Peyer's patch (tissue), 4 donors: ENCODE measurements around the gene PCDHB16. TPM values are rescaled to one million over a fixed set of nuclear protein-coding genes. Genes with fewer than 3 reads are reported as not detected.
"Not testable (repeated sequence)": the region's sequence is repeated elsewhere in the genome, so short reads cannot be mapped to it uniquely, and the experiment has no call there.

ENCODE experiments used
- DNase-seq, 3 donors: peaks; one replicate each; pipeline ENCODE4 v3.0.0-alpha.2; 2017 to 2019
- H3K27ac ChIP-seq, 4 donors: fragments of 200-600 bp; sonication (generic); one replicate each; pipeline ENCODE4 v1.5.1; 2016 to 2019
- H3K27me3 ChIP-seq, 2 donors: fragments of 200-600 bp; sonication (generic); one replicate each; pipeline ENCODE4 v1.5.1; 2019
- H3K36me3 ChIP-seq, 3 donors: fragments of 200-600 bp; sonication (generic); one replicate each; pipeline ENCODE4 v1.5.1; 2016 to 2019
- H3K4me1 ChIP-seq, 4 donors: fragments of 200-600 bp; sonication (generic); one replicate each; pipeline ENCODE4 v1.5.1; 2016 to 2019
- H3K4me3 ChIP-seq, 4 donors: fragments of 200-600 bp; sonication (generic); 1 replicate in 3 of 4; 2 replicates in 1 of 4; pipeline ENCODE4 v1.5.1; 2016 to 2019; ENCODE audit warnings: mild to moderate bottlenecking in 1 of 4
- H3K9me3 ChIP-seq, 4 donors: fragments of 200-600 bp; sonication (generic); one replicate each; pipeline ENCODE4 v1.5.1; 2016 to 2019; ENCODE audit warnings: mild to moderate bottlenecking in 1 of 4
- CTCF ChIP-seq, 6 experiments: fragments of 450-650 bp in 4 of 6; fragments of 200-600 bp in 2 of 6; sonication (generic) in 1 of 6; IDR thresholded peaks; one replicate each; pipeline ENCODE4 v1.5.1; 2017 to 2019; ENCODE audit warnings: antibody characterized with exemption in 6 of 6, mild to moderate bottlenecking in 3 of 6, moderate library complexity in 1 of 6
- POLR2A ChIP-seq, 2 donors: fragments of 450-650 bp; IDR thresholded peaks; one replicate each; pipeline ENCODE4 v1.5.1; 2017; ENCODE audit warnings: antibody characterized with exemption in 2 of 2, mild to moderate bottlenecking in 2 of 2, moderate library complexity in 2 of 2
- total RNA-seq, 4 donors: library from RNA; depleted of rRNA; stranded (reverse); fragments of >200 nt; gene quantifications; one replicate each; pipeline ENCODE4 v1.1.0, GENCODE V29; 2016

PCDHB16 gene
- total RNA-seq, 4 donors from 2014 or later, result 0.35 to 5.8 (median 0.40) TPM; not detected in 1

- H3K9me3 ChIP-seq, result peaks cover 0 to 32% (median 3%) of the 10 kb centered on the region in 4 donors
- H3K4me3 ChIP-seq, result no peak overlapping the region
- no peaks in the 10 kb centered on the region for H3K36me3 ChIP-seq
- H3K4me1 ChIP-seq, result no peaks in the 10 kb centered on the region
- TF ChIP-seq POLR2A (IDR thresholded peaks at IDR 0.05) (no peak), CTCF (IDR thresholded peaks at IDR 0.05) (no peak)
- no peak overlapping the region for H3K27ac ChIP-seq
- H3K27me3 ChIP-seq, result no peaks in the 10 kb centered on the region
- no peak for DNase-seq
Observed at GRCh38 chr5:141150224-141150992, 31.8 kb upstream of the PCDHB16 start.

- DNase-seq, result no peak
- Histone ChIP-seq H3K27me3 (no peaks in the 10 kb centered on the region), H3K4me3 (no peak overlapping the region), H3K36me3 (no peaks in the 10 kb centered on the region), H3K4me1 (no peaks in the 10 kb centered on the region), H3K9me3 (peaks cover 0 to 34% (median 3%) of the 10 kb centered on the region in 4 donors), H3K27ac (no peak overlapping the region)
- TF ChIP-seq POLR2A (IDR thresholded peaks at IDR 0.05) (no peak), CTCF (IDR thresholded peaks at IDR 0.05) (no peak)
Observed at GRCh38 chr5:141150993-141151325, 31.2 kb upstream of the PCDHB16 start.

GRCh38 chr5:141151632-141152031, 30.6 kb upstream of the PCDHB16 start:
- not testable (repeated sequence) for H3K27me3 ChIP-seq, H3K4me3 ChIP-seq
- peaks cover 0 to 37% (median 3%) of the 10 kb centered on the region in 4 donors for H3K9me3 ChIP-seq

GRCh38 chr5:141152096-141152495, 30.1 kb upstream of the PCDHB16 start:
- not testable (repeated sequence) for H3K27ac ChIP-seq, H3K4me3 ChIP-seq, H3K36me3 ChIP-seq, H3K27me3 ChIP-seq, DNase-seq, H3K4me1 ChIP-seq
- peaks cover 0 to 39% (median 3%) of the 10 kb centered on the region in 4 donors for H3K9me3 ChIP-seq

More at GRCh38 chr5:141151632-141152031, 30.6 kb upstream of the PCDHB16 start:
- not testable (repeated sequence) for H3K36me3 ChIP-seq, H3K27ac ChIP-seq, DNase-seq, H3K4me1 ChIP-seq

GRCh38 chr5:141155540-141156374, 26.4 kb upstream of the PCDHB16 start:
- H3K27me3 ChIP-seq, result no peaks in the 10 kb centered on the region
- H3K9me3 ChIP-seq, result peaks cover 0 to 42% (median under 1%) of the 10 kb centered on the region in 4 donors
- TF ChIP-seq CTCF (IDR thresholded peaks at IDR 0.05) (no peak), POLR2A (IDR thresholded peaks at IDR 0.05) (no peak)

GRCh38 chr5:141157356-141157755, 24.8 kb upstream of the PCDHB16 start:
- H3K4me1 ChIP-seq, H3K27ac ChIP-seq, H3K4me3 ChIP-seq, H3K27me3 ChIP-seq, DNase-seq, H3K36me3 ChIP-seq: not testable (repeated sequence)
- H3K9me3 ChIP-seq, result peaks cover 0 to 28% (median 0%) of the 10 kb centered on the region in 4 donors

More at GRCh38 chr5:141155540-141156374, 26.4 kb upstream of the PCDHB16 start:
- no peak overlapping the region for H3K27ac ChIP-seq
- no peaks in the 10 kb centered on the region for H3K36me3 ChIP-seq
- H3K4me1 ChIP-seq, result no peaks in the 10 kb centered on the region
- H3K4me3 ChIP-seq, result no peak overlapping the region
- no peak for DNase-seq

- H3K36me3 ChIP-seq, H3K27ac ChIP-seq, H3K4me1 ChIP-seq, H3K27me3 ChIP-seq, H3K4me3 ChIP-seq, DNase-seq: not testable (repeated sequence)
- peaks cover 0 to 27% (median 0%) of the 10 kb centered on the region in 4 donors for H3K9me3 ChIP-seq
Observed at GRCh38 chr5:141157901-141158300, 24.3 kb upstream of the PCDHB16 start.
